Activated CD4-positive, alpha-beta T cell treated with anti-CD3 and anti-CD28 coated beads, Interleukin-2, amount 50 U/mL, for 16 hours (primary cell): ENCODE measurements around the gene CLTC.
"Not testable (repeated sequence)": the region's sequence is repeated elsewhere in the genome, so short reads cannot be mapped to it uniquely, and the experiment has no call there.

Source experiments
- DNase-seq: peaks from one replicate; pipeline ENCODE4 v3.0.0-alpha.2; 2020

CLTC gene

DNA sequence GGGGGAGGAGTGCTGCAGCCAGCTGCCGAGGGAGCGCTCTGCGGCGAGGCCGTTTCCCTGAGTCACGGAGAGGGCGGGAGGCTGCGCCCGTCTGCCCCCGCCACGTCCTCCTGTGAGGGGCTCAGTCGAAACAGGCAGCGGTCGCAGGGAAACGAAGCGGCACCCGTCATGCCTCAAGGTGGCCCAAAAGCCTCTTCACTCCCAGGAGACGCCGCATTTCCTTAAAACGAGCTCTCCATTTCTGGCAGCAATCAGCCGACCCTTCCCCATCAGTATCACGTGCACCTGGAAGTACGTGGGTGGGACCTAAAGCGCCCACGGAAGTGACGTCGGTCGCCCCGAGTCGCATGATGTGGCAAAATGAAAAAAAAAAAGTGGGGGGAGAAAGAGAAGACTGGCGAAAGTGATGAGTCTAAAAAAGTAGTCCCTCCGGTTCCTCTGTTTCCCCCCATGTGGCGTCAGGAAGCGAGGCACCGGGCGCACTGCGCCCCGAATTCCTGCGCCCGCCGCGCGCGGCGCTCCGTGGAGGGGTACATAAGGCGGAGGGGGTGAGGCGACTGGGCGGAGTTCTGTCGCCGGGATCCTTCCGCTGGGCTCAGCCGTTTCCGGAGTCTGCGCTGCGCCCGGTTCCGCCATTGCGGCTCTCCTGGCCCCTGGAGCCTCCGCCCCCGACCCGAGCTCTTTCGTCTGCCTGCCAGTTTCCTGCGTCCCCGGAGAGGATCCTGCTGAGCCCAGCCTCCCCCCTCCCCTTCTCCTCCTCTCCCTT is at the start of gene CLTC:
Gene CLTC, plus strand, starts transcription at position 598 of the 766 bp plus-strand sequence. CDS start 237 bp downstream, outside the sequence.
- DNase-seq: peak; percentile 93

DNA sequence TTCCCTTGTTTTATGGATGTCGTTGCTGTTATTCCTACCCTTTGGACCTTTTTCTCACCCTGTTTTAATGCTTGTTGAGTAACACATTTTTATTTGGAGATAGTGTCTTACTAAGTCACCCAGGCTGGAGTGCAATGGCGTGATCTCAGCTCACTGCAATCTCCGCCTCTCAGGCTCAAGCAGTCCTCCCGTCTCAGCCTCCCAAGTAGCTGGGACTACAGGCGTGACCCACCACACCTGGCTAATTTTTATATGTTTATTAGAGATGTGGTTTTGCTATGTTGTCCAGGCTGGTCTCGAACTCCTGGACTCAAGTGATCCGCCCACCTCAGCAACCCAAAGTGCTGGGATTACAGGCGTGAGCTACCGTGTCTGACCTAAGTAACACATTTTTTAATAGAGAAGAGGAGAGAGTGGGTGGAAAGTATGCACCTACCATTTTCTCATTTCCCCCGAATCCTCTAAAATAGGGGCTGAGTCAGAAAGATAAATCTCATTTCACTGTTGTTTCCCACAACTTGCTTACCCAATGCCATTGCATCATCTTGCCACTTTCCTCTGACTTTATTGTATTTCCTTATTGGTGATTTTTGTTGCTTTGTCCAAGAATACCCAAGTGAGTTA is 47.3 kb upstream of the CLTC start:
- DNase-seq: peak; percentile 68

DNA sequence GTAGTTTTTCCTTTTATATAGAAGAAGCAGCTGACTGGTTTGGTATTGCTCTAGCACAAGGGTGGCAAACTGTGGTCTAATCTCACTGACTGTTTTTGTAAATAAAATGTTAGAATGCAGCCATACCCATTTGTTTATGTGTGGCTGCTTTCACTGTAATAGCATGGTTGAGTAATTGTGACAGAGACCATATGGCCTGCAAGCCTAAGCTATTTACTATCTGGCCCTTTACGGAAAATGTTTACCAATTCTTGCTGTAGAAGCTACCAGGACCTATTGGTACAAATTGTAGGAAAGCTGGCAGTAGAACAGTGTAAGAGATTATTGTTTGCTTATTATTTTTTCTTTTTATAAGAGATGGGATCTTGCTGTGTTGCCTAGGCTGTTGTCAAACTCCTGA is 35.5 kb upstream of the CLTC start:
- DNase-seq: not testable (repeated sequence)

DNA sequence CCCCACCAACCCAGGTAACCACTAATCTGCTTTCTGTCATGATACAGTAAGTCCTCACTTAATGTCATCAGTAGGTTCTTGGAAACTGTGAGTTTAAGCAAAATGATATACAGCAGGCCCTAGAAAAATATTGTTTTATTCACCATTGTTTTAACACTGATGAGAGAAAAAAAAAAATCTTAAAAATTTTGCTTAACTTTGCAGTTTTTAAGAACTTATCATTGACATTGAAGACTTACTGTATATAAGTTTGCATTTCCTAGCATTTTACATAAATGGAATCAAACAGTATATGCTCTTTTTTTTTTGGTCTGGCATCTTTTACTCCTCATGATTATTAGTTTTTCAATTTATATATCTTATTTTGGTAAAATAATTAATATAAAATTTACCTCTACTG is 19.5 kb upstream of the CLTC start:
- DNase-seq: no peak

DNA sequence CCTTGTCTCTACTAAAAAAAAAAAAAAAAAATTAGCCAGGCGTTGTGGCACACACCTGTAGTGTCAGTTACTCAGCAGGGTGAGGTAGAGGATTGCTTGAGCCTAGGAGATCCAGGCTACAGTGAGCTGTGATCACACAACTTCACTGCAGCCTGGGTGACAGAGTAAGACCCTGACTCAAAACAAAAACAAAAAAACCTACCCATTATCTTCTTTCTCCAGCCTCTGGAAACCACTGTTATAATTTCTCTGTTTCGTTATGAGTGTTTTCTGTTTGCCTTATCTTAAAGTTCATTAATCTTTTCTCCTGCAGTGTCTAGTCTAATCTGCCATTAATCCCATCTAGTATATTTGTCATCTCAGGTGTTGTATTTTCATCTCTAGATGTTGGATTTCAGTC is 18.6 kb upstream of the CLTC start:
- DNase-seq: peak; percentile 85

DNA sequence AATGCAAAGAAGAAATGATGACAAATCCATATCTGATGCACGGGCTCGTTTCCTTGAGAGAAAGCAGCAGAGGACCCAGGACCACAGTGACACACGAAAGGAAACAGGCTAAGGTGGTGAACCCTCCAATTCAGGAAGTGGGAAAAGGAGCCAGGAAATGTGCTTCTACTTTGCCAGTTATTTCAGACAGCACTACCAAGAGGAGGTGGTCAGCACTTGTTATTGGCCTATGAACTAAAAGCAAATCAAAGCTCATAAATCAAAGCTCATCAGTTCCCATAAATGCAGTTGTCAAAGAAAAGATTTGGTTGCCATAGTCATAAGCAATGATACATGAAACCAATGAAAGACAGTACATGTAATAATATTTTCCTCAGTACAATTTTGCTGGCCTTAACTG is 12.6 kb upstream of the CLTC start:
- DNase-seq: no peak

DNA sequence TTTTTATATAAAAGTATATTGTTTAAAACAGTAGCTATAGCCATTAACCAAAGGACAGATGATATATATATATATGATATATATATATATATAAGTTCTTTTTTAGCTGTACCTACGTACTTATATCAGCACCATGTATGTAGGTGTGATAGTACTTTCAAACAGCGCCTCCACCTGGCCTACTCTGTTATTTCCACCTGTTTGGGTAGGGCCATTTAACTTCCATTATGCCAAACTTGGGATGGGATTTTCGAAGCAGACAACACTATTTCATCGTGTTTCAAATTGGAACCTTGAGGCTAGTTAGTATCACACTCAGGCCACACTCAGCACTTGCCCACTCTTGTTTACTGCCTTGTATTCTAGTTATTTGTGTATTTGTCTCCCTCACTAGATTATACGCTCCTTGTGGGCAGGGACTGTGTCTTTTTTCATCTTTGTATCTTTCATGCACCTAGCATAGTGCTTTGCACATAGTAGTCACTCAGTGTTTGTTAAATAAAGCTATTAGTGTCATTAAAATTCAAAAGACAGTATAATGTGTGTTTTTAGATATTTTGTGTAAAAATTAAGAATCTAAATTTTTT is 11.8 kb upstream of the CLTC start:
- no peak for DNase-seq

DNA sequence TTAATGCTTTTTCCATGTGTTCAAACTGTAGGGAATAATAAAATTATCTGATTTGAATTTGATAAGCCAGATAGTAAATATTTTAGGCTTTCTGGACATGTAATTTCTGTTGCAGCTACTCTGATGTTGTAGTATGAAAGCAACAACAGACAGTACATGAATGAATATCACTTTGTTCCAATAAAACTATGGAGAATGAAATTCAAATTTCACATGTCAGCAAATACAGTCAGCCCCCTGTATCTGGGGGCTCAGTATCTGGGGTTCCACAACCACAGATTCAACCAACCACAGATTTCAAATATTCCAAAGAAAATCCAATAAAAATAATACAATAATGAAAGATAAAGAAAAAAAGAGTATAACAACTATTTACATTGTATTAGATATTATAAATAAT is 8.2 kb upstream of the CLTC start:
- no peak for DNase-seq

DNA sequence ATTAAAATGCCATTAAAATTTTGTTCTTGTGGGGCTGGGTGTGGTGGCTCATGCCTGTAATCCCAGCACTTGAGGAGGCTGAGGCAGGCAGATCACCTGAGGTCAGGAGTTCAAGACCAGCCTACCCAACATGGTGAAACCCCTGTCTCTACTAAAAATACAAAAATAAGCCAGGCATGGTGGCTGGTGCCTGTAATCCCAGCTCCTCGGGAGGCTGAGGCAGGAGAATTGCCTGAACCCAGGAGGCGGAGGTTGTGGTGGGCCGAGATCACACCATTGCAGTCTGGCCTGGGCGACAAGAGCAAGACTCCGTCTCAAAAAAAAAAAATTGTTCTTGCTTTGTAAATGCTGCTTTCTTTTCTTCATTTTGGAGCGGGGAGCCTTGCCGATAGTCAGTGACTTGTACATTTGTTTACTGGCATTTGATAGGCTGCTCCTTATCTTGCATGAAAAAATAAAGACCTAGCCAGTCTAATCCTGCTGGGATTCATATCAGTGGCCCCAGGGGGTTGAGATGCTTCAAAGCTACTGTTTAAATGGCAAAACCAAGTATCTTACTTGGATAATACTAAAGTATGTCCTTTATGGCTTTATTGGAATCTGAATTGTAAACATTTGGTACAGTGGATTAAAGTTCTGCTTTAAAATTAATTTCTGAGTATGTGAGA is 3.3 kb upstream of the CLTC start:
- no peak for DNase-seq

DNA sequence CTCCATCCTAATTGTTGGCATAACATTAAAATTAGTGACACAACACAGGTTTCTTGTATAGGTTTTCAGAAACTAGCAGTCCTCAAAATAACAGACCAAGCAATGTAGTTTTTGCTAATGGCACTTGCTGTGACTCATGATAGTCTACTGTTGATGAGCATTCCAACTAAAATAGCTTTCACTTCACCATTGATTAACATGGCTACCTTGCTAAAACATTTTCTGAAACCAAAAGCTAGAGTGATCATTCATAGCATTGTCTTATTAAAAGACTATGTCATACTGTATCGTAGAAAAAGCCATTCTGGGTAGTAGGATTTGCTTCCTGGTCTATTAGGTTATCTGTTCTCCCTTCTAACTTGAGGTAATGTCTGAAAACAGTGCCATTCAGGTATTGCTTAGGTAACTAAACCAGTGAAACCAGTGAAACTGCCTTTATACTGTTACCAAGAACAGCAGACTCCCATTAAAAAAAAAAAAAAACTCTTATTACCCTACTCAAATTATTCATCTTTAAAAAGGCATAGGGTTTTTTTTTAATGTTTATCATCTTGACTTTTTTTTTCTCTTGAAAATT is 2.5 kb upstream of the CLTC start:
- no peak for DNase-seq

DNA sequence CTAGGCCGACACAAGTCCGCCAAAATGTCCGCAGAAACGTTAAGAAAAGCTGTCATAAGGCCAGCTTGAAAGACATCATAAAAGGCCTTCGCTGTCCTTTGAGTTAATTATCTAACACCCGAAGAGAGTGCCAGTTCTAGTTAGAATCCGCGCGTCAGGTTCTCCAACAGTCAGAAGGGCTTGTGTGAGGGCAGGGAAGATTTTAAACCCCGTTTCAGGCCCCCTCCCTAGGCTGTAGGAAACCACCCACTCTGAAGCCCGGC is 729 bp upstream of the CLTC start:
- DNase-seq: no peak

DNA sequence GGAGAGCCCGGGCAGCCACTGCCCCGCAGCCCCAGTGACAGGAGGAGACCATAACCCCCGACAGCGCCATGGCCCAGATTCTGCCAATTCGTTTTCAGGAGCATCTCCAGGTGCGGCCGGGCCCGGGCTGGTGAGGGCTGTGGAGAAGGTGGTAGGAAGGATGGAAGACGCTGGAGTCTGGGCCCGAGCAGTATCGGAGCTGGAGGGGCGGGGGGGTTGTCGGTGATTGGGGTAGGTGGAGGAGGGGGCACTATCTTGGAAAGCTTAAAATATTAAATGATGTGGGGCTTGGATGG is 317 bp downstream of the CLTC start:
- DNase-seq: no peak

DNA sequence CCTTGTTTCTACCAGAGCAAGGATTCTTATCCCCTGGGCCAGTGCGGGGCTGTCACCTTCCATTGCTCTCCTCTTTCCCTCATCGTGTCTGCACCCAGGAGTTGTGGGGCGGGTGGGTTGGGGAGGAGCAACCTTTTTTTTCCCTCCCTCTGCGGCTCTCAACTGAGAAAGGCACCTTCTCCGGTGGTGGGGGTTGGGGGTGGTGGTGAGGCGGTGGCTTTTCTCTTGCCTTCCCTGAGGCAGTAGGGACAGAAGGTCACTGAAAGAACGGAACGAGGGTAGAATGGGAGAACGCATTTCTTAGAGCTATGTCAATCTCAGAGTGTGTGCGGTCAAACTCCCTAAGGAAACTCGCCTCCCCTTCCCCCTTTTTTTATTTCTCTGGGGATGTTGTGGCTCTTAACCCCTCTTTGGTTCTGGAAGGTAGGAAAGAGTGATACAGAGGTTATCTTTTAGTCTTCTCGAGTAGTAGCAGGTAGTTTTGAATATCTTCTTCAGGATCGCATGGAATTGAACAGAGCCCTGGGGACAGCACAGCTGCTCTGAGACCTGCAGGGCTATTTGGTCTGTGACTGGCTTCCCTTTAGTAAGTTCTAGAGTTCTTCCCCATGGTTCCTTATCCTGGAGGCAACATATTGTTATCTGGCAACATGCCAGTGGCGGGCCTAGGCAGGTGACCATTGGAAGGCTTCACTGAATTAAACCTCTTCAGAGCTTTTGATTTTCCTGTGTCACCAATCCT is 994 bp downstream of the CLTC start:
- peak; percentile 68 for DNase-seq

DNA sequence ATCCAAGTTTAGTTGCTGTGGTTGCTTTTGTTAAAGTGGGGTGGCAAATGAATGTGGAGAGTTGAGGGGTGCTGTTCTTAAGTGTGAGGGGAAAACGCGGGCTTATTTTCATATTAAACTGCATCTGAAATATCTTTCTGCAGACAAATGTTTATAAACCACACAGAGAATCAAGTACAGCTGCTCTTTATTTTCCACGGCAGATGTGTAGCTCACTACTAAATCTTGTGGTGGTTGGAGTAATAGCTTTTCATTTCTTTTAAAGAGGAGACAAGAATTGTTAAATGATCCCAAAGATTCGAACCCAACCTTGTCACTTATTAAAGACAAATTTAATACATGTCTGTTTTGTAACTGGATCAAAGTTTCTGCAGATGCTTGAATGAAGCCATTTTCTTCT is 2.1 kb downstream of the CLTC start:
- DNase-seq: no peak

DNA sequence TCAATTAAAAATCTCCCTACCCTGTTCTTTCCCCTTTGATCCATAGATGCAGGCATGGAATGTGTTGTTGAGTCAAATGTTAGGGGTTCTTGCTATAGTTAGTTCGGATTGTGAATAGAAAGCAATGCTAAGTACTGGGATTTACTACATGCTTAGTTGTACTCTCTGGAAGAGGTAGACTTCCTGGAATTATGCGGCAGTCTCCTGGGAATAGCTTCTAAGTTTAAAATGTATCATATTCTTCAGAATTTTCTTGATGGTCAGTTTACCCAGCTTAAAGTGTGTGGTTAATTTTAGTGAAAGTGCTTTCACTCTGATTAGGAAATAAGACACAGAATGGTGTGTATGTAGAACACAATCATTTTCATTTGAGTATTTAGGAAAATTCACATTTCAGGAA is 3.5 kb downstream of the CLTC start:
- no peak for DNase-seq

DNA sequence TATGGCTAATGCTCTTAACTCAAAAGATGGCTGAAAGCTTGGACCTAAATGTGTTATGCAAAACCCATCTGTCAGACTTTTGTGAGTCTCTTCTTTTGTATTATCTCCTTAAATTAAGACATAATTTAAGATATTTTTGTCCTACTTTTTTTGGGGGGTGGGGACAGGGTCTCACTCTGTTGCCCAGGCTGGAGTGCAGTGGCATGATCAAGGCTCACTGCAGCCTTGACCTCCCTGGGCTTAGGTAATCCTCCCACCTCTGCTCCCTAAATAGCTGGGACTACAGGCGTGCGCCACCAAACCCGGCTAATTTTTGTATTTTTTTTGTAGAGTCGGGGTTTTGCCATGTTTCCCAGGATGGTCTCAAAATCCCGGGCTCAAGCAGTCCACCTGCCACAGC is 7.1 kb downstream of the CLTC start:
- DNase-seq: no peak

DNA sequence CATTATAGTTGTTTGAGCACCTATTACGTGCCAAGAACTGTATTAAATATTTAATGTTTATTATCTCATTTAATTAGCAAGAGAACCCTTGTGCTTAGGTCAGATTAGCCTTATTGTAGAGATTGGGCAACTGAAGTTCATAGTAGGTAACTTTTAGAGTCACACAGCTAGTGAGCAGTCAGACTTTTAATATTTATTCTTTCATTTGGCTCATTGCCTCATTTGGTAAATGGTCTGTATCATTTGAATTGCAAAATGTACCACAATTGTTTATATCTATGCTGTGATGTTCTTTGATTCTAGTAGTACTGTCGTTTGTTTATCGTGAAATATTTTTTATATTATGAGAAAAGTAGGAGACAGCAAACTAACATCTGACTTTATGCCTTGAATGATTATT is 7.6 kb downstream of the CLTC start:
- DNase-seq: no peak

DNA sequence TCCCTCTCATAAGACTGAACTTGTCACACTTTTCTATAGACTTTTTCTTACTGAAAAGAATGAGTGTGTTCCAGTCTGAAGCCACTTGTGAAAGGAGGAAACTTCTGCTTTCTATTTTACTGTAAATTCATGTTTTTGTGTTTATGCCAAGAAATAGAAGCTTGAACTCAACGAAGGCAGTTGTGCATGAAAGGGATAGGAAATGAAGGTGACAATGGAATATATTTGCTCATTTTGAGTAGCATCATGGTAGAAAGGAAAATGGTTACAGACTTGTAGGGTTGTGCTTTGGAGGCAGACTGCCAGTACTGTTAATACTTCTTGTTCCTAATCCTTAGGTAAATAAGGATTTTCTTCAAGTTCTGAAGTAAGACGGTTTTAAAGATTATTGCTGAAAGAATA is 8.1 kb downstream of the CLTC start:
- peak; percentile 35 for DNase-seq

DNA sequence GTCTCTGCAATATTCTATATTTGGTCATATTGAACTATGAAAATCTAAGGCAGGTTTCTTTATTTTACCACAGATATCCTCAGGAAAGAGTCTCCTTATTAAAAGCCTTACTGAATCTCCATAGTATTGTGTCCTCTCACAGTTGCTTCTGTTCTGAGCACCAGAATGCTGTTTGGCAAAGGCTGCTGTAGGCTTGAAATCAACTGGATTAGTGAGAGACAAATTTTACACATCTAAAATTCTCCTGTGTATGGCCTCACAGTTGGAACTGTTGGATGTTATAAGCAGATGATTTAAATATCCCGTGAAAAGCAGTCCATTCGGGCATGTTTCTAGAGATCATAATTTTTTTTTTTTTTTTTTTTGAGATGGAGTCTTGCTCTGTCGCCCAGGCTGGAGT is 9.5 kb downstream of the CLTC start:
- no peak for DNase-seq

DNA sequence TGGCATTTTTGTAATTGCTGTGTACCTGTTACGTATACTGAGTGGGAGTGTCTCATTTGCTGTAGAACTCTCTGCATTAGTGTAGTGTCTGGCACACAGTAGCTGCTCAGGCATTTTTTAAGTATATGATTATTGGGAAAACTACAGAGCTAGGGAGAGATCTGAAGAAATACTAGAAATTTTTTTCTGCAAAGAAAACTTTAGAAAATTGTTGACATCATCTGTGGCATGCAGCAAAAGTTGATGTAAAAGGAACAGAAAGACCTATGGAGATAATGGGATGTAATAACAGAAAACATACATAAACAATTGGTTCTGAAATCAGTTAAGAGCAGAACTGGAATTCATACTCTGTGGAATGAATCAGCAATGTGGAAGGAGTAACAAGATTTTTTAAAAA is 11.6 kb downstream of the CLTC start:
- no peak for DNase-seq

DNA sequence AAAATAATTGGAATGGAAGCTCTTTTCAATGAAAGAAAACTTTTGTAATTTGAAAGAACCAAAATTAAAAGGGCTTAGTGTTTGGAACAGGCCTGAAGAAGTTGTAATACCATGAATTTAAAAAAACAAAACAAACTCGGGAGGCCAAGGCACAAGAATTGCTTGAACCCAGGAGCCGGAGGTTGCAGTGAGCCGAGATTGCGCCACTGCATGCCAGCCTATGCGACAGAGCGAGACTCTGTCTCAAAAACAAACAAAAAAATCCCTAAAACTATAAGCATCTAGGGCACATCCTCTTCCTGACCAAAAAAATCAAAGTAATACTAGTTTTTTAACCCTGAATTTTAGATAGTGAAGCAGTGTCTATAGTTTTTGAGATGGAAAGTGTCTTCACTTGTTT is 12.7 kb downstream of the CLTC start:
- DNase-seq: no peak

DNA sequence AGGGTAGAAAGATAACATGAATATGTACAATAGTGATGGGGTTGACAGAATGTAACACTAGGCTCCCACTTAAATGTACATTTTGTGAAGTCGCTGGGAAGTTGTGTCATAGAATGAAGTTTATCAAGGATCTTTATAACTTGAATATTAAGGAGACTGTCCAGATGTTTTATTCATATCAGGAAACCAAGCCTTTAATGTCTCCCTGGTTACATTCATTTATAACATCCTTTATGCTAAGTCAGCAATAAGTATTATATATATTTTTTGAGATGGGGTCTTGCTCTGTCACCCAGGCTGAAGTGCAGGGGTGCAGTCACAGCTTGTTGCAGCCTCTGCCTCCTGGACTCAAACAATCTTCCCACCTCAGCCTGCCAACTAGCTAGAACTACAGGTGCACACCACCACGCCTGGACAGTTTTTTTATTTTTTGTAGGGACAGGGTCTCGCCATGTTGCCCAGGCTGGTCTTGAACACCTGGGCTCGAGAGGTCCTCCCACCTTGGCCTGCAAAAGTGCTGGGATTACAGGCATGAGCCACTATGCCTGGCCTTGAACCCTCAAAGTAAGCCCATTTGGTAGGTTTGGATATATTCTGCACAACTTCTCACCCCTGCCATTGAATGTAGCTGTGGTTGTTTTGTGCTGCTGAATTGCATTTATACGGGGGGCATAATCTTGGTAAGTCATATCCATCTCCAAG is 14.1 kb downstream of the CLTC start:
- DNase-seq: no peak
